Measurements from ENCODE around the gene PPFIA4.
A peak's percentile ranks its signal among the peaks of the same experiment; 100 is the strongest.
"Not testable (repeated sequence)": the region's sequence is repeated elsewhere in the genome, so short reads cannot be mapped to it uniquely, and the experiment has no call there.

PPFIA4 gene

DNA sequence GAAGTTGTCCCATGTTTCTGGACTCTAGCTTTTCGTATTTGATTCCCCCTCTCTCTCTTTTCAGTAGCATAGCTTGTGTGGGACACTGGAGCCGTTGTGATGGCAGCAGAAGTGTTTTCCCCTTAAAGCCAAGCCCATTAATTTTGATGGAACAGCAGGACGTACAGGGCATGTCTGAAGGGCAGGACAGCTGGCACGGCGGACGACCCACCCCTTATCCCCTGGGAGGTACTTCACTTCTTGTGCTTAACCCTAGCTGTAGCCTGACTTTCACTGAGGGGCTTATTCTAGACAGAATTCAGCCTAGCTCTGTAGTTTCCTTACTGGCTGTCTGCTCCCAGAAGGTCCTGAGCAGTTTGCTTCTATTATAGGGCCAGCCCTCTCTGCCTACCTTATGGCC is 8.6 kb upstream of the PPFIA4 start:
- no peak for DNase-seq

DNA sequence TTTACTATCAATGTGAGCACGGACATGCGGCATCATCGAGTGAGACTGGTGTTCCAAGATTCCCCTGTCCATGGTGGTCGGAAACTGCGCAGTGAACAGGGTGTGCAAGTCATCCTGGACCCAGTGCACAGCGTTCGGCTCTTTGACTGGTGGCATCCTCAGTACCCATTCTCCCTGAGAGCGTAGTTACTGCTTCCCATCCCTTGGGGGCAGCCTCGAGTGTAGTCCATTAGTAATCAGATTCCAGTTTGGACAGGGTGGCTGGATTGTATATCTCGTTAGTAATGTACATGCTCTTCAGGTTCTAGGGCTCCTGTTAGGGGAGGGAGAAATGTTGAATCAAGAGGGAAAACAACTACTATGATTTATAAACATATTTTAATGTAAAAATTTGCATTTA is 3.4 kb upstream of the PPFIA4 start:
- not testable (repeated sequence) for DNase-seq

DNA sequence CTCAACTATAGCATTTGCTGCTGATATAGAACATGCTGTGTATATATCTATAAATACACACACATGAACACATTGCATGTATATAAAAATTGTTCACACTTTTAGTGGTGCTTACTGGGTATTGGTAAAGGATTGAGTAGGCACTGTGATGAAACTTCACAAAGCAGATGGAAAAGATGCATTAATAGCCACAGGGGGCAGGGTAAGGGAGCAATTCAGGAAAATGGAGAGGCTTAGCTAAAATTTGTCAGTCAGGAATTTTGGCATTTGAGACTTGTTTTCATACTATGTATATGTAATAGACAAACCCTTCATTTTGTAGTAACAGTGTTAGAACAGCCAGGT is 633 bp upstream of the PPFIA4 start:
- DNase-seq: no peak

DNA sequence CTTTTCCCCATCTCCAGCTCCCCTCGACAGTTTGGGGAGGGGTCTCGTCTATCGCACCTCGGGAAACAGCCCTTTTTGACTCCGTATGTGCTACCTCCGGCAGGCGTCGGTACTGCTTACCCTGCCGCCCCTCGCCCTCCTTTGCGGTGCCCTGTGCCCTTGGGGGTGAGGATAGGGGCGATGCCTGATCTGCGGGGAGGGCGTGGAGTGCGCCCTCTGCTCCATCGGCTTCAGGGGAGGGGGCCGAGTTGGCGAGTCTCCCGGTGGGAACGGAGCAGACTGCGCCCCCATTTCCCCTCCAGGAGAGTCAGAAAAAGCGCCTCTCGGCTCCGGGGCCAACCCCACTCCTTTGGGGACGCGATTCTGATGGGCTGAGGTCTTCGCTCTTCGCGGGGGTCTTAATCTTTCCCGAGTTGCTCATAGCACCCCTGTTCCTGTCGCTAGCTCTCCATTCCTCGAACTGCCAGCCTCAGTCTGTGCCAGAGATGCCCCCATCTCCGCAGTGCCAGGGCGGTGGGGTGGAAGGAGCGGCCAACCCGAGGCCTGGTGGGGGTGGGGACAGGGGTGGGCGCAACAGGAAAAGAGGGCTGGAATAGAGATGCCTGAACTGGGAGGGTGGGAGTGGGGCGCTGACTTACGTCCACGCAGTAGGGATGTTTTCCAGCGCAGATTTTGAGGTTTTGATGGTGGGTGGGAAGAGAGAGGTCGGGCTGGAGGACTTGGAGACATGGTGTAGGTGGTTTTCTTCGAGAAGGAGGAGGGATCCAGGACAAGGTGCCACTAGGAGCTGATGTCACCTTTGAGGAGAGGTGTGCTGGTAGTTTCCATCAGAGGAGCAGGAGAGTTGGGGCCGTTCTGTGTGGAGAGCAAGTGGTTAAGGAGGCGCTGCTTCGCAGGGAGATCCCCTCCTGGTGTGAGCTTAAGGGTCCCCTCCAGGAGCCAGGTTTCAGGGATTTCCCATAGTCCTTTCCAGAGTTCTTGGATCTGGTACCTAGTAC is 674 bp downstream of the PPFIA4 start:
- DNase-seq: no peak

DNA sequence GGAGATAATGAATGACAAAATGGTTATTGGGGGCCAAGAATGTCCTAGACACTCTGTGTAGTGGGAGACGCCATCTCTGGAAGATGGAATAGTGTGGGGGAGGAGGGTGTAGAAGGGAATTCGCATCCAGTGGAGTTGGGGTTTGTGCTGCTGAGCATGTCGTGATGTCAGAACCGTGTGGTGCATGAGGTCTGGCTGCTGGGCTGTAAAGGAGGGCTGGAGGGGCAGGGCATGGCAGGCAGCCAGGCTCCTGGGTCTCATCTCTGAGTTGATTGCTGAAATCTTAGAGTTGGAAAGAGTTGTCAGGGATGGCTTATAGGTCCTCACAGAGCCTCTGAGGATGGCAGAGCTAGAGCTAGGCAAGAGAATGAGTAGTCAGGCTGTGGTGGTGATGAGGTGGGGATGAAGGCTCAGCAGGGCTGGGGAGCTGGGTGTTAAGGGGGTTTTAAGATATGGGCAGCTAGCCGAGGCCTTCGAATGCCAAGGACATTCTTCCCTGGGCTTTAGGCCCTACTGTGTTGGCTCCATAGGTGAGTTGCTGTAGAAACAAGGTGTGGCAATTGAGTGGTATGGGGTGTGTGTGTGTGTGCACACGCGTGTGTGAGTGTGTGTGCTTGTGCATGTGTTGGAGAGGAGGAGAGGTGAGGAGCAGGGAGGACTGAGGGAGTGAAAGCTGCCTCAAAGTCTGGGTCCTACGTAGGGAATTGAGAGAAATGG is 1.9 kb downstream of the PPFIA4 start:
- no peak for DNase-seq

- DNase-seq: no peak
These were observed 2.7 kb downstream of the PPFIA4 start for GRCh38 chr1:203028784-203029553.

- DNase-seq: no peak
These were observed 5.2 kb downstream of the PPFIA4 start for GRCh38 chr1:203031467-203031866.

GRCh38 chr1:203033287-203033686 is 7.0 kb downstream of the PPFIA4 start:
- no peak for DNase-seq

- no peak for DNase-seq
These were observed 7.6 kb downstream of the PPFIA4 start for GRCh38 chr1:203033917-203034316.

GRCh38 chr1:203034422-203035110 is 8.3 kb downstream of the PPFIA4 start:
- DNase-seq: no peak

- DNase-seq: no peak
These were observed 9.1 kb downstream of the PPFIA4 start for GRCh38 chr1:203035111-203036000.

DNA sequence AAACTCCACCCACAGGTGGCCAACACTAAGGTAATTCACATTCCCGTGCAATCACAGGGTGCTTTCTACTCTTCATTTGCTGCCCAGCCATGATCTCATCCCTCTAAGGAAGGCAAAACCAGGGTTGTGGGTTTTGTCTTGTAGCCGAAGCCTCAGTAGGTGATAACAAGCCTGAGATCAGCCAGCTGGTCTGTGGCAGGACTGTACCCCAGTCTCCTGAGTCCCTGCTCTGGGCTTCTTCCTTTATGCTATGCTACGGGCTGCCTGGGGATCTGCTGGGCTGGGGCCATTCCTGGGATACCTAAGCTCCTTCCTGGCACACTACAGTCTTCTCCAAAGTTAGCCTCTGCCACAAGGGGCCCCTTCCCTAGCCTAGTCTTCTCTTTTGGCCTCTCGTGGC is 9.8 kb downstream of the PPFIA4 start:
- DNase-seq: no peak

DNA sequence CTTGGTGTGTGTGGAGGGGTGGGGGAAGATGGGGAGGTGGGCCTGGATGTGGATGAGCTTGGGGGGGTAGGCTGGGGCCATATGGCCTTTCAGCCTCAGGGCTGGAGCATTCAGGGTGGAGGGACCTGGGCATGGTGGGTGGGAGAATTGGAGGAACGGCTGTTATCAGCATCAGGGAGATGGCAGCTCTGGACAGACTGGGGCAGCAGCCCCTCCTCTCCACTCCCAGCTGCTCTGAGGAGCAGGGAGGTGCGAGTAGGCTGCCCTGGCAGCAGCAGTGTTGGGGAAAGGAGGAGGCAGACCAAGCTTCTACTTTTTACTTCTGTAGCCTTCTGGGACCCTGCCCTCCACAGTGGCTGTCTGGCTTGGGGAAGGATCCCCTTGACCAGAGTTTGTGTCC is 10.2 kb downstream of the PPFIA4 start:
- no peak for DNase-seq

GRCh38 chr1:203037509-203038190 is 11.4 kb downstream of the PPFIA4 start:
- no peak for DNase-seq

- DNase-seq: no peak
These were observed 12.0 kb downstream of the PPFIA4 start for GRCh38 chr1:203038217-203038741.

GRCh38 chr1:203038891-203039608 is 12.8 kb downstream of the PPFIA4 start:
- DNase-seq: peak; percentile 37

GRCh38 chr1:203039609-203040512 is 13.6 kb downstream of the PPFIA4 start:
- DNase-seq: no peak

DNA sequence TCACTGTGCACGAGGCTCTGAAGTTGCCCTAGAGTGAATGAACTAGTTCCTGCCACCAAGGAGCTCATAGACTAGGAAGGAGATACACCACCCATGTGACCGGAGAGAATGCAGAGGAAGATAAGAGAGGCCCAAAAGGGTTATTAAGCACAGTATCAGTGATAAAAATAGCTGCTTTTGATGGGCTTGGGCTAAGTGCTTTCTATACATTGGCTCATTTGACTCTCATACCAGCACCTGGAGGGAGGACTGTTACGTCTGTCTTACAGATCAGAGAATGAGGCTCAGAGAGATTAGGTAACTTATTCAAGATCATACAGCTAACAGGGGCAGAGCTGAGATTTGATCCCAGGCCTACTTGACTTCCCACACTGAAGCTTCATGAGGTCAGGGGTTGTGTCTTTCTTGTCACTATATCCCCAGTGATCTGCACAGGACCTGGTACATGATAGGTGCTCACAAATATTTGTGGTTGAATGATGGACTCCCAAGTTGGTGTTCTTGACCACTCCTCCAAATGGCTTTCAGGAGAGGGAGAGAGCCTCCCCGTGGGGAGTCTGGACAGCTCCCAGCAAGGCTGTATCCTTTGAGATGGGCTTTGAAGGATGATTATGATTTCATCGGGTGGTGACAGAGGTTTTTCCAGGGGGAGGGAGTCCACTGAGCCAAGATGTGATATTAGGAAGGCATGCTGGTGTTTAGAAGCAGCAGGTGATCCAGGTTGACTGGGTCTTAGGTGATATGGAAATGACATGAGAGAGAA is 14.4 kb downstream of the PPFIA4 start:
- DNase-seq: no peak
